ENCODE measurements around the gene CAPN9.

DNA sequence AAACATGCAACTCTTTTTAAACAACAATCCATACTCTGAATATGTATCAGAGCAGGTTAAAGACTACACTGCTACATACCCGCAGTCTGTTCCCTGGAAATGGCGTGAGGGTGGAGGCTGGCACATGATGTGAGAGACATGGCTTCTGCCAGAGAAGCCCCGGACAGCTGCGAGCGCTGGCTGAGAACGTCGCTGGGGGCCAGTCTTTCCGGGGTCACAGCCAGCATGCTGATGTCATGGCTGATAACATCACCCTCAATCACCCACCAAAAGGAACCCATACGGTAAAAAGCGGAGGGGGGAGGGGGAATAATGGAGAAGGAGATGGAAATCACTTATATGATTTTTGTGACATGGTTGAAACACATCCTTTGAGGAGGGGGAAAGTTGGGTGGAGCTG lies 92.0 kb downstream of the CAPN9 start:
- TF ChIP-seq ZNF24 (IDR thresholded peaks at IDR 0.05) = no peak
- TF ChIP-seq, protein P1, sequence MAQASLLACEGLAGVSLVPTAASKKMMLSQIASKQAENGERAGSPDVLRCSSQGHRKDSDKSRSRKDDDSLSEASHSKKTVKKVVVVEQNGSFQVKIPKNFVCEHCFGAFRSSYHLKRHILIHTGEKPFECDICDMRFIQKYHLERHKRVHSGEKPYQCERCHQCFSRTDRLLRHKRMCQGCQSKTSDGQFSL (CRISPR knock-in tag; IDR thresholded peaks at IDR 0.05) = no peak
- TF ChIP-seq, protein P1 (tag; IDR thresholded peaks at IDR 0.05) = no peak
- no peak for TF ChIP-seq ZBTB1 (CRISPR knock-in tag; IDR thresholded peaks at IDR 0.05; ENCODE audit: borderline replicate concordance, low read depth)
- no peak for TF ChIP-seq KLF16 (IDR thresholded peaks at IDR 0.05)
- TF ChIP-seq MAZ (CRISPR knock-in tag; conservative IDR thresholded peaks at IDR 0.05 in 1 of 2, IDR thresholded peaks at IDR 0.05 in 1 of 2) = no peak
- TF ChIP-seq, protein P2, sequence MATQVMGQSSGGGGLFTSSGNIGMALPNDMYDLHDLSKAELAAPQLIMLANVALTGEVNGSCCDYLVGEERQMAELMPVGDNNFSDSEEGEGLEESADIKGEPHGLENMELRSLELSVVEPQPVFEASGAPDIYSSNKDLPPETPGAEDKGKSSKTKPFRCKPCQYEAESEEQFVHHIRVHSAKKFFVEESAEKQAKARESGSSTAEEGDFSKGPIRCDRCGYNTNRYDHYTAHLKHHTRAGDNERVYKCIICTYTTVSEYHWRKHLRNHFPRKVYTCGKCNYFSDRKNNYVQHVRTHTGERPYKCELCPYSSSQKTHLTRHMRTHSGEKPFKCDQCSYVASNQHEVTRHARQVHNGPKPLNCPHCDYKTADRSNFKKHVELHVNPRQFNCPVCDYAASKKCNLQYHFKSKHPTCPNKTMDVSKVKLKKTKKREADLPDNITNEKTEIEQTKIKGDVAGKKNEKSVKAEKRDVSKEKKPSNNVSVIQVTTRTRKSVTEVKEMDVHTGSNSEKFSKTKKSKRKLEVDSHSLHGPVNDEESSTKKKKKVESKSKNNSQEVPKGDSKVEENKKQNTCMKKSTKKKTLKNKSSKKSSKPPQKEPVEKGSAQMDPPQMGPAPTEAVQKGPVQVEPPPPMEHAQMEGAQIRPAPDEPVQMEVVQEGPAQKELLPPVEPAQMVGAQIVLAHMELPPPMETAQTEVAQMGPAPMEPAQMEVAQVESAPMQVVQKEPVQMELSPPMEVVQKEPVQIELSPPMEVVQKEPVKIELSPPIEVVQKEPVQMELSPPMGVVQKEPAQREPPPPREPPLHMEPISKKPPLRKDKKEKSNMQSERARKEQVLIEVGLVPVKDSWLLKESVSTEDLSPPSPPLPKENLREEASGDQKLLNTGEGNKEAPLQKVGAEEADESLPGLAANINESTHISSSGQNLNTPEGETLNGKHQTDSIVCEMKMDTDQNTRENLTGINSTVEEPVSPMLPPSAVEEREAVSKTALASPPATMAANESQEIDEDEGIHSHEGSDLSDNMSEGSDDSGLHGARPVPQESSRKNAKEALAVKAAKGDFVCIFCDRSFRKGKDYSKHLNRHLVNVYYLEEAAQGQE (IDR thresholded peaks at IDR 0.05; ENCODE audit: borderline replicate concordance) = no peak
- TF ChIP-seq, protein P2 (CRISPR knock-in tag; IDR thresholded peaks at IDR 0.05; ENCODE audit: low read depth) = no peak
- no peak for TF ChIP-seq BRF1 (IDR thresholded peaks at IDR 0.05; ENCODE audit: borderline replicate concordance, extremely low read depth, insufficient read length)
- TF ChIP-seq, protein P3, sequence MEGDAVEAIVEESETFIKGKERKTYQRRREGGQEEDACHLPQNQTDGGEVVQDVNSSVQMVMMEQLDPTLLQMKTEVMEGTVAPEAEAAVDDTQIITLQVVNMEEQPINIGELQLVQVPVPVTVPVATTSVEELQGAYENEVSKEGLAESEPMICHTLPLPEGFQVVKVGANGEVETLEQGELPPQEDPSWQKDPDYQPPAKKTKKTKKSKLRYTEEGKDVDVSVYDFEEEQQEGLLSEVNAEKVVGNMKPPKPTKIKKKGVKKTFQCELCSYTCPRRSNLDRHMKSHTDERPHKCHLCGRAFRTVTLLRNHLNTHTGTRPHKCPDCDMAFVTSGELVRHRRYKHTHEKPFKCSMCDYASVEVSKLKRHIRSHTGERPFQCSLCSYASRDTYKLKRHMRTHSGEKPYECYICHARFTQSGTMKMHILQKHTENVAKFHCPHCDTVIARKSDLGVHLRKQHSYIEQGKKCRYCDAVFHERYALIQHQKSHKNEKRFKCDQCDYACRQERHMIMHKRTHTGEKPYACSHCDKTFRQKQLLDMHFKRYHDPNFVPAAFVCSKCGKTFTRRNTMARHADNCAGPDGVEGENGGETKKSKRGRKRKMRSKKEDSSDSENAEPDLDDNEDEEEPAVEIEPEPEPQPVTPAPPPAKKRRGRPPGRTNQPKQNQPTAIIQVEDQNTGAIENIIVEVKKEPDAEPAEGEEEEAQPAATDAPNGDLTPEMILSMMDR (IDR thresholded peaks at IDR 0.05 in 2 of 3, conservative IDR thresholded peaks at IDR 0.05 in 1 of 3; ENCODE audit: insufficient read depth in 2 of 3, low read depth in 1 of 3, low read length in 3 of 3) = no peak
- TF ChIP-seq, protein P4, sequence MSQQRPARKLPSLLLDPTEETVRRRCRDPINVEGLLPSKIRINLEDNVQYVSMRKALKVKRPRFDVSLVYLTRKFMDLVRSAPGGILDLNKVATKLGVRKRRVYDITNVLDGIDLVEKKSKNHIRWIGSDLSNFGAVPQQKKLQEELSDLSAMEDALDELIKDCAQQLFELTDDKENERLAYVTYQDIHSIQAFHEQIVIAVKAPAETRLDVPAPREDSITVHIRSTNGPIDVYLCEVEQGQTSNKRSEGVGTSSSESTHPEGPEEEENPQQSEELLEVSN (IDR thresholded peaks at IDR 0.05; ENCODE audit: borderline replicate concordance in 1 of 2, extremely low read depth in 1 of 2, insufficient read depth in 1 of 2, insufficient read length in 1 of 2, low read depth in 1 of 2, low read length in 1 of 2, poor library complexity in 1 of 2, severe bottlenecking in 1 of 2) = no peak
- TF ChIP-seq, protein P5, sequence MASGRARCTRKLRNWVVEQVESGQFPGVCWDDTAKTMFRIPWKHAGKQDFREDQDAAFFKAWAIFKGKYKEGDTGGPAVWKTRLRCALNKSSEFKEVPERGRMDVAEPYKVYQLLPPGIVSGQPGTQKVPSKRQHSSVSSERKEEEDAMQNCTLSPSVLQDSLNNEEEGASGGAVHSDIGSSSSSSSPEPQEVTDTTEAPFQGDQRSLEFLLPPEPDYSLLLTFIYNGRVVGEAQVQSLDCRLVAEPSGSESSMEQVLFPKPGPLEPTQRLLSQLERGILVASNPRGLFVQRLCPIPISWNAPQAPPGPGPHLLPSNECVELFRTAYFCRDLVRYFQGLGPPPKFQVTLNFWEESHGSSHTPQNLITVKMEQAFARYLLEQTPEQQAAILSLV (tag; IDR thresholded peaks at IDR 0.05) = no peak
- no peak for TF ChIP-seq IRF2 (CRISPR knock-in tag; IDR thresholded peaks at IDR 0.05)
- TF ChIP-seq HOXB6 (CRISPR knock-in tag; IDR thresholded peaks at IDR 0.05; ENCODE audit: borderline replicate concordance) = no peak
- no peak for TF ChIP-seq TCF7 (IDR thresholded peaks at IDR 0.05; ENCODE audit: borderline replicate concordance)
- TF ChIP-seq TARDBP (IDR thresholded peaks at IDR 0.05) = no peak
